CD4-positive, alpha-beta T cell (primary cell): ENCODE results near the gene CLDN2. TPM values are rescaled to one million over a fixed set of nuclear protein-coding genes. Genes with fewer than 3 reads are reported as not detected.
A peak's percentile ranks its signal among the peaks of the same experiment; 100 is the strongest.

Experiments
- ATAC-seq: fragments of 200-7000 bp; cut with Tn5 transposase; one replicate; pipeline ENCODE4 v1.10.0; 2022; ENCODE audit warnings: mild to moderate bottlenecking; ENCODE audit not compliant: poor library complexity
- CTCF ChIA-PET: fragments of 350-600 bp; sonication (Branson Sonifier 250); formaldehyde crosslinking; loops from one replicate; lab custom pipeline; 2021; ENCODE audit warnings: antibody characterized with exemption, inconsistent platforms; lab: Charles Lee
- POLR2A ChIA-PET: fragments of 350-600 bp; sonication (Branson Sonifier 250); formaldehyde crosslinking; loops from one replicate; lab custom pipeline; 2021; ENCODE audit warnings: antibody characterized with exemption, inconsistent platforms; lab: Charles Lee
- DNase-seq, 14 experiments: peaks; one replicate each; pipeline ENCODE4 v3.0.0-alpha.2; 2013 to 2020; ENCODE audit warnings: mixed read lengths in 2 of 14
- H3K27ac ChIP-seq, 2 donors: one replicate each; pipeline versions ENCODE4 v1.5.1 to v1.7.0; 2013; ENCODE audit warnings: low read length in 2 of 2, low read depth in 1 of 2, mild to moderate bottlenecking in 1 of 2
- H3K27me3 ChIP-seq, 2 experiments: 1 replicate in 1 of 2; 2 replicates in 1 of 2; pipeline versions ENCODE4 v1.6.1 to v1.7.0; 2013; ENCODE audit warnings: low read length in 2 of 2, control low read depth in 1 of 2, mild to moderate bottlenecking in 1 of 2, moderate library complexity in 1 of 2; ENCODE audit not compliant: insufficient read depth in 2 of 2, control insufficient read depth in 1 of 2
- H3K36me3 ChIP-seq: one replicate; pipeline ENCODE4 v1.6.1; 2013; ENCODE audit warnings: low read length, control low read depth; ENCODE audit not compliant: insufficient read depth
- H3K4me1 ChIP-seq: one replicate; pipeline ENCODE4 v1.6.1; 2013; ENCODE audit warnings: low read length, control low read depth; ENCODE audit not compliant: insufficient read depth
- H3K4me3 ChIP-seq: one replicate; pipeline ENCODE4 v1.5.1; 2013; ENCODE audit warnings: mild to moderate bottlenecking, low read length, moderate library complexity
- H3K9me3 ChIP-seq, 2 experiments: 1 replicate in 1 of 2; 2 replicates in 1 of 2; pipeline versions ENCODE4 v1.6.1 to v1.7.0; 2013; ENCODE audit warnings: low read length in 2 of 2, mild to moderate bottlenecking in 2 of 2, control low read depth in 1 of 2, moderate library complexity in 1 of 2; ENCODE audit not compliant: control insufficient read depth in 1 of 2, insufficient read depth in 1 of 2
- H3K27ac Mint-ChIP-seq: one replicate; pipeline ENCODE4 v1.8.0; 2020; ENCODE audit warnings: mixed read lengths
- H3K27me3 Mint-ChIP-seq: one replicate; pipeline ENCODE4 v1.8.0; 2021; ENCODE audit warnings: mixed read lengths
- H3K36me3 Mint-ChIP-seq: one replicate; pipeline ENCODE4 v1.8.0; 2021; ENCODE audit warnings: low read depth, mixed read lengths
- H3K4me1 Mint-ChIP-seq: one replicate; pipeline ENCODE4 v1.8.0; 2021; ENCODE audit warnings: low read depth, mixed read lengths
- H3K4me3 Mint-ChIP-seq: one replicate; pipeline ENCODE4 v1.8.0; 2020; ENCODE audit warnings: mild to moderate bottlenecking, mixed read lengths
- H3K9me3 Mint-ChIP-seq: one replicate; pipeline ENCODE4 v1.8.0; 2020; ENCODE audit warnings: mixed read lengths
- CTCF ChIP-seq: fragments of 200-600 bp; IDR thresholded peaks from one replicate; pipeline ENCODE4 v1.8.0; 2022; ENCODE audit warnings: antibody characterized with exemption, mild to moderate bottlenecking
- intact Hi-C, 2 experiments: fragments of 100-400 bp; cut with DNase I in 1 of 2; cut with micrococcal nuclease in 1 of 2; formaldehyde crosslinking; loops; one replicate each; pipeline versions ENCODE4 v1.15.1 to v1.9.0; 2023 to 2025; cut with DNase I, micrococcal nuclease
- total RNA-seq, 174 experiments: library from RNA in 2 of 174; stranded (reverse) in 2 of 174; gene quantifications; one replicate each; pipeline ENCODE4 v1.2.3 and lab custom pipeline; 2021 to 2026

Gene CLDN2
- total RNA-seq, 2 experiments from 2014 or later = not detected

GRCh38 chrX:106932960-106933537 is 12.8 kb downstream of the CLDN2 start:
- DNase-seq (no peak), ATAC-seq (no peak)
- POLR2A ChIA-PET = interaction anchor here (0.7 kb wide), 1 partner anchor 9 kb away, joined by 4 read pairs; no protein-coding TSS in a partner anchor
- no peaks in the 10 kb centered on the region for H3K36me3 ChIP-seq
- peaks cover 10% of the 10 kb centered on the region for H3K4me1 ChIP-seq
- peaks cover 15% of the 10 kb centered on the region for H3K4me1 Mint-ChIP-seq
- H3K27ac ChIP-seq = no peak overlapping the region
- TF ChIP-seq CTCF = no peak
- CTCF ChIA-PET = no interaction called here
- H3K9me3 Mint-ChIP-seq = no peaks in the 10 kb centered on the region
- H3K27me3 Mint-ChIP-seq = no peaks in the 10 kb centered on the region
- H3K4me3 Mint-ChIP-seq = no peak overlapping the region
- H3K9me3 ChIP-seq = no peaks in the 10 kb centered on the region
- no peak overlapping the region for H3K4me3 ChIP-seq
- H3K27ac Mint-ChIP-seq = peak overlapping the region; percentile 21
- no peaks in the 10 kb centered on the region for H3K27me3 ChIP-seq
- no peaks in the 10 kb centered on the region for H3K36me3 Mint-ChIP-seq
- intact Hi-C loops = no loop called here

GRCh38 chrX:106933538-106933961 is 13.3 kb downstream of the CLDN2 start:
- no peak for DNase-seq

GRCh38 chrX:106935175-106935574 is 15.0 kb downstream of the CLDN2 start:
- H3K27ac ChIP-seq = no peak overlapping the region
- ATAC-seq = no peak
- POLR2A ChIA-PET = no interaction called here
- intact Hi-C loops = no loop called here
- no peaks in the 10 kb centered on the region for H3K36me3 Mint-ChIP-seq
- no peak overlapping the region for H3K4me3 ChIP-seq
- no peaks in the 10 kb centered on the region for H3K36me3 ChIP-seq
- no peak for DNase-seq
- H3K4me1 ChIP-seq = peaks cover 10% of the 10 kb centered on the region
- H3K4me1 Mint-ChIP-seq = peaks cover 15% of the 10 kb centered on the region
- H3K27ac Mint-ChIP-seq = no peak overlapping the region
- no peak for TF ChIP-seq CTCF
- no peaks in the 10 kb centered on the region for H3K27me3 Mint-ChIP-seq
- H3K4me3 Mint-ChIP-seq = no peak overlapping the region
- no peaks in the 10 kb centered on the region for H3K27me3 ChIP-seq
- CTCF ChIA-PET = no interaction called here
- H3K9me3 ChIP-seq = no peaks in the 10 kb centered on the region
- no peaks in the 10 kb centered on the region for H3K9me3 Mint-ChIP-seq

More at GRCh38 chrX:106933538-106933961, 13.3 kb downstream of the CLDN2 start:
- H3K36me3 Mint-ChIP-seq = no peaks in the 10 kb centered on the region
- no peaks in the 10 kb centered on the region for H3K27me3 Mint-ChIP-seq
- peaks cover 10% of the 10 kb centered on the region for H3K4me1 ChIP-seq
- no peak overlapping the region for H3K27ac Mint-ChIP-seq
- no peaks in the 10 kb centered on the region for H3K27me3 ChIP-seq
- H3K4me1 Mint-ChIP-seq = peaks cover 15% of the 10 kb centered on the region
- intact Hi-C loops = no loop called here
- peak; percentile 32 for ATAC-seq
- no peak overlapping the region for H3K4me3 Mint-ChIP-seq
- POLR2A ChIA-PET = no interaction called here
- CTCF ChIA-PET = no interaction called here
- TF ChIP-seq CTCF = no peak
- no peaks in the 10 kb centered on the region for H3K9me3 ChIP-seq
- H3K9me3 Mint-ChIP-seq = no peaks in the 10 kb centered on the region
- H3K4me3 ChIP-seq = no peak overlapping the region
- no peak overlapping the region for H3K27ac ChIP-seq
- H3K36me3 ChIP-seq = no peaks in the 10 kb centered on the region
